HepG2 (cell line): Measurements from ENCODE around the gene PIM3. TPM values are rescaled to one million over a fixed set of nuclear protein-coding genes. Genes with fewer than 3 reads are reported as not detected.

Experiments
- ARNT2 ChIP-seq: sonication (generic); formaldehyde crosslinking; IDR thresholded peaks from 2 replicates; pipeline ENCODE4 v1.8.0; 2022; ENCODE audit warnings: mild to moderate bottlenecking, low read depth, missing genetic modification reagents, moderate library complexity
- FOXM1 ChIP-seq: sonication (generic); formaldehyde crosslinking; IDR thresholded peaks from 2 replicates; pipeline ENCODE4 v1.5.0; 2020; ENCODE audit warnings: missing genetic modification reagents
- GLI4 ChIP-seq: sonication (generic); formaldehyde crosslinking; IDR thresholded peaks from 2 replicates; pipeline ENCODE4 v1.5.1; 2020; ENCODE audit warnings: missing genetic modification reagents, mild to moderate bottlenecking, moderate library complexity, borderline replicate concordance
- HNRNPL ChIP-seq: fragments of 200-400 bp; formaldehyde crosslinking; IDR thresholded peaks from 2 replicates; pipeline ENCODE4 v1.6.1; 2017; ENCODE audit warnings: mild to moderate bottlenecking, low read depth, low read length
- MIXL1 ChIP-seq: IDR thresholded peaks from 2 replicates; pipeline ENCODE4 v1.6.1; 2016
- PLRG1 ChIP-seq: fragments of 450-650 bp; conservative IDR thresholded peaks from 2 replicates; pipeline ENCODE4 v1.6.1; 2016
- SKI ChIP-seq: fragments of 450-650 bp; IDR thresholded peaks from one replicate; pipeline ENCODE4 v1.6.1; 2018; ENCODE audit warnings: mild to moderate bottlenecking; ENCODE audit not compliant: partially characterized antibody
- TEAD2 ChIP-seq: sonication (generic); formaldehyde crosslinking; IDR thresholded peaks from 2 replicates; pipeline ENCODE4 v1.9.0; 2021; ENCODE audit warnings: missing genetic modification reagents
- U2AF1 ChIP-seq: fragments of 200-400 bp; formaldehyde crosslinking; optimal IDR thresholded peaks from 2 replicates; pipeline ENCODE3; 2017; ENCODE audit warnings: mild to moderate bottlenecking, low read depth, low read length
- ZNF446 ChIP-seq: sonication (generic); formaldehyde crosslinking; IDR thresholded peaks from 2 replicates; pipeline ENCODE4 v1.5.0; 2020; ENCODE audit warnings: mild to moderate bottlenecking, missing genetic modification reagents
- ZNF670 ChIP-seq: sonication (generic); formaldehyde crosslinking; IDR thresholded peaks from 2 replicates; pipeline ENCODE4 v1.8.0; 2022; ENCODE audit warnings: mild to moderate bottlenecking, missing genetic modification reagents, borderline replicate concordance
- polyA plus RNA-seq, 8 experiments: library from polyadenylated mRNA; depleted of rRNA in 3 of 8; stranded (reverse) in 7 of 8; unstranded in 1 of 8; fragments of >200 nt; fragmentation: Illumina TruSeq in 4 of 8; extraction: Trizol in 4 of 8; gene quantifications; 2 replicates each; pipeline versions ENCODE4 v1.2.1 to v1.2.3, GENCODE V29; 2011 to 2016; ENCODE audit warnings: low read depth in 4 of 8, missing spikeins in 1 of 8, mixed read lengths in 1 of 8; ENCODE audit not compliant: insufficient read depth in 1 of 8
- total RNA-seq, 5 experiments: library from RNA; depleted of rRNA; stranded (reverse); fragments of >200 nt; fragmentation: Illumina TruSeq; extraction: Trizol; gene quantifications; 2 replicates each; pipeline ENCODE4 v1.2.3, GENCODE V29; 2016; ENCODE audit warnings: low read depth in 1 of 5
- TF ChIP-seq, protein P1 (sequence below): sonication (generic); formaldehyde crosslinking; IDR thresholded peaks from 2 replicates; pipeline ENCODE4 v1.4.0; 2020; ENCODE audit warnings: missing genetic modification reagents
- TF ChIP-seq, protein P2 (sequence below): sonication (generic); formaldehyde crosslinking; IDR thresholded peaks from 2 replicates; pipeline ENCODE4 v1.5.1; 2020; ENCODE audit warnings: missing genetic modification reagents, mild to moderate bottlenecking, borderline replicate concordance
- TF ChIP-seq, protein P3 (sequence below): sonication (generic); formaldehyde crosslinking; IDR thresholded peaks from 2 replicates; pipeline ENCODE4 v1.4.0; 2020; ENCODE audit warnings: missing genetic modification reagents, mild to moderate bottlenecking, borderline replicate concordance
- TF ChIP-seq, protein P4 (sequence below): fragments of 450-650 bp; IDR thresholded peaks from 2 replicates; pipeline ENCODE4 v1.6.1; 2017; ENCODE audit warnings: mild to moderate bottlenecking
- TF ChIP-seq, protein P5 (sequence below): IDR thresholded peaks from 2 replicates; pipeline ENCODE4 v1.6.1; 2016
- TF ChIP-seq, protein P6 (sequence below): fragments of 450-650 bp; IDR thresholded peaks from 2 replicates; pipeline ENCODE4 v1.6.1; 2017
- TF ChIP-seq, protein P7 (sequence below): sonication (generic); formaldehyde crosslinking; IDR thresholded peaks from 2 replicates; pipeline ENCODE4 v1.4.0; 2020; ENCODE audit warnings: mild to moderate bottlenecking, missing genetic modification reagents

The PIM3 gene
- total and polyA plus RNA-seq, 2 of the 13 experiments (the other 11 are each of a cell fraction or from before 2014, with no cell fraction given) = 21.6 to 31.2 TPM

DNA sequence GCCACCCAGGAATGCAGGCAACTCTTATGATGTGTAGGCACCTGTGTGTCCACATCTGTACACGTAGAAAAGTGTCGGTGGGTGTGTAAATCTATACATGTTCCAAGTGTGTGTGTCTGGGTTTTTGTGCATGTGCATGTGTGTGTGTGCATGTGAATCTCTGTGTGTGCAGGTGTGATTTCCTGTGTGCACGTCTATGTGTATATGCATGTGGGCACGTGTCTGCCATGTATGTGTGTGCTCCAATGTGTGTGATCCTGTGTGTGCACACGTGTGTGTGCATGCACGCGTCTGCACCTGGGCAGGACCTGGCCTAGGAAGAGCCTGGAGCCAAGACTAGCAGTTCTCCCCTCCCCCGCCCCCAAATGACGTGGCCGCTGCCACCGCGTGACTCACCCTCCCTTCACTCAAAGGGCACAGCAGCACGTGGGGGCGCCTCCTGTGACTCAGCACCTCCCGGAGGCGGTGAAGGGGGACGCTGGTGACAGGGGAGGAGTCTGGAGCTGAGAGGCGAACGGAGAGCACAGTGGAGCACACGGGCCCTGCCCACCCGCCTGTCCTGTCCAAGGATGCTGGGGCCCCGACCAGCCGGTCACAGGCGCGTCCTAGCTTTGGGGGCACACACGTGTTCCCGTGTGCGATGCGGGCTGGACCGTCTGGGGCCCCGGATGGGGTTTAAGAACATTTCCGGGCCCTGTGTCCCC is 10.1 kb downstream of the PIM3 start (continued):
- TF ChIP-seq U2AF1 (no peak), GLI4 (CRISPR knock-in tag) (no peak), SKI (peak; percentile 82), ZNF446 (CRISPR knock-in tag) (no peak), HNRNPL (peak; percentile 92), TEAD2 (CRISPR knock-in tag) (no peak), FOXM1 (CRISPR knock-in tag) (no peak), MIXL1 (CRISPR knock-in tag) (peak; percentile 84; the same call in 1 of the 2 replicates), ARNT2 (peak; percentile 79), PLRG1 (no peak), ZNF670 (CRISPR knock-in tag) (no peak)
- TF ChIP-seq, protein P1, sequence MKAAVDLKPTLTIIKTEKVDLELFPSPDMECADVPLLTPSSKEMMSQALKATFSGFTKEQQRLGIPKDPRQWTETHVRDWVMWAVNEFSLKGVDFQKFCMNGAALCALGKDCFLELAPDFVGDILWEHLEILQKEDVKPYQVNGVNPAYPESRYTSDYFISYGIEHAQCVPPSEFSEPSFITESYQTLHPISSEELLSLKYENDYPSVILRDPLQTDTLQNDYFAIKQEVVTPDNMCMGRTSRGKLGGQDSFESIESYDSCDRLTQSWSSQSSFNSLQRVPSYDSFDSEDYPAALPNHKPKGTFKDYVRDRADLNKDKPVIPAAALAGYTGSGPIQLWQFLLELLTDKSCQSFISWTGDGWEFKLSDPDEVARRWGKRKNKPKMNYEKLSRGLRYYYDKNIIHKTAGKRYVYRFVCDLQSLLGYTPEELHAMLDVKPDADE (CRISPR knock-in tag) = 0 out of 2 replicates have a peak, but pooled peaks have one; percentile 33
- TF ChIP-seq, protein P2, sequence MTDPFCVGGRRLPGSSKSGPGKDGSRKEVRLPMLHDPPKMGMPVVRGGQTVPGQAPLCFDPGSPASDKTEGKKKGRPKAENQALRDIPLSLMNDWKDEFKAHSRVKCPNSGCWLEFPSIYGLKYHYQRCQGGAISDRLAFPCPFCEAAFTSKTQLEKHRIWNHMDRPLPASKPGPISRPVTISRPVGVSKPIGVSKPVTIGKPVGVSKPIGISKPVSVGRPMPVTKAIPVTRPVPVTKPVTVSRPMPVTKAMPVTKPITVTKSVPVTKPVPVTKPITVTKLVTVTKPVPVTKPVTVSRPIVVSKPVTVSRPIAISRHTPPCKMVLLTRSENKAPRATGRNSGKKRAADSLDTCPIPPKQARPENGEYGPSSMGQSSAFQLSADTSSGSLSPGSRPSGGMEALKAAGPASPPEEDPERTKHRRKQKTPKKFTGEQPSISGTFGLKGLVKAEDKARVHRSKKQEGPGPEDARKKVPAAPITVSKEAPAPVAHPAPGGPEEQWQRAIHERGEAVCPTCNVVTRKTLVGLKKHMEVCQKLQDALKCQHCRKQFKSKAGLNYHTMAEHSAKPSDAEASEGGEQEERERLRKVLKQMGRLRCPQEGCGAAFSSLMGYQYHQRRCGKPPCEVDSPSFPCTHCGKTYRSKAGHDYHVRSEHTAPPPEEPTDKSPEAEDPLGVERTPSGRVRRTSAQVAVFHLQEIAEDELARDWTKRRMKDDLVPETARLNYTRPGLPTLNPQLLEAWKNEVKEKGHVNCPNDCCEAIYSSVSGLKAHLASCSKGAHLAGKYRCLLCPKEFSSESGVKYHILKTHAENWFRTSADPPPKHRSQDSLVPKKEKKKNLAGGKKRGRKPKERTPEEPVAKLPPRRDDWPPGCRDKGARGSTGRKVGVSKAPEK (CRISPR knock-in tag) = no peak
- TF ChIP-seq, protein P3, sequence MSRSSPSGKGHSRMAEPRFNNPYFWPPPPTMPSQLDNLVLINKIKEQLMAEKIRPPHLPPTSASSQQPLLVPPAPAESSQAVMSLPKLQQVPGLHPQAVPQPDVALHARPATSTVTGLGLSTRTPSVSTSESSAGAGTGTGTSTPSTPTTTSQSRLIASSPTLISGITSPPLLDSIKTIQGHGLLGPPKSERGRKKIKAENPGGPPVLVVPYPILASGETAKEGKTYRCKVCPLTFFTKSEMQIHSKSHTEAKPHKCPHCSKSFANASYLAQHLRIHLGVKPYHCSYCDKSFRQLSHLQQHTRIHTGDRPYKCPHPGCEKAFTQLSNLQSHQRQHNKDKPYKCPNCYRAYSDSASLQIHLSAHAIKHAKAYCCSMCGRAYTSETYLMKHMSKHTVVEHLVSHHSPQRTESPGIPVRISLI (CRISPR knock-in tag) = no peak
- TF ChIP-seq, protein P4, sequence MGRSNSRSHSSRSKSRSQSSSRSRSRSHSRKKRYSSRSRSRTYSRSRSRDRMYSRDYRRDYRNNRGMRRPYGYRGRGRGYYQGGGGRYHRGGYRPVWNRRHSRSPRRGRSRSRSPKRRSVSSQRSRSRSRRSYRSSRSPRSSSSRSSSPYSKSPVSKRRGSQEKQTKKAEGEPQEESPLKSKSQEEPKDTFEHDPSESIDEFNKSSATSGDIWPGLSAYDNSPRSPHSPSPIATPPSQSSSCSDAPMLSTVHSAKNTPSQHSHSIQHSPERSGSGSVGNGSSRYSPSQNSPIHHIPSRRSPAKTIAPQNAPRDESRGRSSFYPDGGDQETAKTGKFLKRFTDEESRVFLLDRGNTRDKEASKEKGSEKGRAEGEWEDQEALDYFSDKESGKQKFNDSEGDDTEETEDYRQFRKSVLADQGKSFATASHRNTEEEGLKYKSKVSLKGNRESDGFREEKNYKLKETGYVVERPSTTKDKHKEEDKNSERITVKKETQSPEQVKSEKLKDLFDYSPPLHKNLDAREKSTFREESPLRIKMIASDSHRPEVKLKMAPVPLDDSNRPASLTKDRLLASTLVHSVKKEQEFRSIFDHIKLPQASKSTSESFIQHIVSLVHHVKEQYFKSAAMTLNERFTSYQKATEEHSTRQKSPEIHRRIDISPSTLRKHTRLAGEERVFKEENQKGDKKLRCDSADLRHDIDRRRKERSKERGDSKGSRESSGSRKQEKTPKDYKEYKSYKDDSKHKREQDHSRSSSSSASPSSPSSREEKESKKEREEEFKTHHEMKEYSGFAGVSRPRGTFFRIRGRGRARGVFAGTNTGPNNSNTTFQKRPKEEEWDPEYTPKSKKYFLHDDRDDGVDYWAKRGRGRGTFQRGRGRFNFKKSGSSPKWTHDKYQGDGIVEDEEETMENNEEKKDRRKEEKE = no peak
- TF ChIP-seq, protein P5, sequence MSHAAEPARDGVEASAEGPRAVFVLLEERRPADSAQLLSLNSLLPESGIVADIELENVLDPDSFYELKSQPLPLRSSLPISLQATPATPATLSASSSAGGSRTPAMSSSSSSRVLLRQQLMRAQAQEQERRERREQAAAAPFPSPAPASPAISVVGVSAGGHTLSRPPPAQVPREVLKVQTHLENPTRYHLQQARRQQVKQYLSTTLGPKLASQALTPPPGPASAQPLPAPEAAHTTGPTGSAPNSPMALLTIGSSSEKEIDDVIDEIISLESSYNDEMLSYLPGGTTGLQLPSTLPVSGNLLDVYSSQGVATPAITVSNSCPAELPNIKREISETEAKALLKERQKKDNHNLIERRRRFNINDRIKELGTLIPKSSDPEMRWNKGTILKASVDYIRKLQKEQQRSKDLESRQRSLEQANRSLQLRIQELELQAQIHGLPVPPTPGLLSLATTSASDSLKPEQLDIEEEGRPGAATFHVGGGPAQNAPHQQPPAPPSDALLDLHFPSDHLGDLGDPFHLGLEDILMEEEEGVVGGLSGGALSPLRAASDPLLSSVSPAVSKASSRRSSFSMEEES = peak; percentile 99
- TF ChIP-seq, protein P6, sequence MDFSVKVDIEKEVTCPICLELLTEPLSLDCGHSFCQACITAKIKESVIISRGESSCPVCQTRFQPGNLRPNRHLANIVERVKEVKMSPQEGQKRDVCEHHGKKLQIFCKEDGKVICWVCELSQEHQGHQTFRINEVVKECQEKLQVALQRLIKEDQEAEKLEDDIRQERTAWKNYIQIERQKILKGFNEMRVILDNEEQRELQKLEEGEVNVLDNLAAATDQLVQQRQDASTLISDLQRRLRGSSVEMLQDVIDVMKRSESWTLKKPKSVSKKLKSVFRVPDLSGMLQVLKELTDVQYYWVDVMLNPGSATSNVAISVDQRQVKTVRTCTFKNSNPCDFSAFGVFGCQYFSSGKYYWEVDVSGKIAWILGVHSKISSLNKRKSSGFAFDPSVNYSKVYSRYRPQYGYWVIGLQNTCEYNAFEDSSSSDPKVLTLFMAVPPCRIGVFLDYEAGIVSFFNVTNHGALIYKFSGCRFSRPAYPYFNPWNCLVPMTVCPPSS = no peak
- TF ChIP-seq, protein P7, sequence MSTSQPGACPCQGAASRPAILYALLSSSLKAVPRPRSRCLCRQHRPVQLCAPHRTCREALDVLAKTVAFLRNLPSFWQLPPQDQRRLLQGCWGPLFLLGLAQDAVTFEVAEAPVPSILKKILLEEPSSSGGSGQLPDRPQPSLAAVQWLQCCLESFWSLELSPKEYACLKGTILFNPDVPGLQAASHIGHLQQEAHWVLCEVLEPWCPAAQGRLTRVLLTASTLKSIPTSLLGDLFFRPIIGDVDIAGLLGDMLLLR (CRISPR knock-in tag) = no peak
